GM18870 (cell line): ENCODE measurements around the gene TRIP12.
"Not testable (repeated sequence)": the region's sequence is repeated elsewhere in the genome, so short reads cannot be mapped to it uniquely, and the experiment has no call there.

Experiments
- ATAC-seq: cut with Tn5 transposase; IDR thresholded peaks from one replicate; pipeline ENCODE4 v1.9.1; 2021; ENCODE audit warnings: moderate library complexity; ENCODE audit not compliant: unreplicated experiment

Gene TRIP12

DNA sequence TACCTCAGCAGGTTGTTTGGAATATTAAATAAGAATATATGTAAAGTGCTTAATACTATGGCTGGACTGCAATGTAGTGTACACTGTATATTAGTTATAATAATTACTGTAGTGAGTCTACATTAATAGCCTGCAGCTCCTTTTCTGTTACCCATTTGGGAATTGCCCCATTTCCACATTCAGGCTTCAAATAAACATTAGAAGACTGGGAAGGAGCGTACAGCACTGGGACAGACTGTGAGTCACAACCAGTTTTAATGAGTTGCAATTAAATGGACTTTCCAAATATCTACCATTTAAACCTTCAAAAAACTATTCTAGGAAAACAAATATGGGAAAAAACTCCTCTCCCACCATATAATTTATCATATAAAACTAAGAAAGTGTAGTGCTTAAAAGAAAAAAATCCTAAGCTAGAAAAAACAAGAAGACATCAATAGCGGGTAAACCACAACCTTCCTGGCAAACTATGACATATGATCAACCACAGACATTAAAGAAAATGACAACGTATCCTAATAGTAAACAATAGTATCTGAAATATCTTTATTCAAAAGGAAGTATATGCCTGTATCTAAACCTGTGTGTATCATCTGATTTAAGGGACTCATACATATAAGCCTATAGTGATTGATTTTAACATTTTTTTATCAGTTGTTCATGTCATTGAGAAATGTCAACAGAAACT, 86.1 kb downstream of the TRIP12 start:
- no peak for ATAC-seq

GRCh38 chr2:229834368-229834767, 87.4 kb downstream of the TRIP12 start:
- not testable (repeated sequence) for ATAC-seq

DNA sequence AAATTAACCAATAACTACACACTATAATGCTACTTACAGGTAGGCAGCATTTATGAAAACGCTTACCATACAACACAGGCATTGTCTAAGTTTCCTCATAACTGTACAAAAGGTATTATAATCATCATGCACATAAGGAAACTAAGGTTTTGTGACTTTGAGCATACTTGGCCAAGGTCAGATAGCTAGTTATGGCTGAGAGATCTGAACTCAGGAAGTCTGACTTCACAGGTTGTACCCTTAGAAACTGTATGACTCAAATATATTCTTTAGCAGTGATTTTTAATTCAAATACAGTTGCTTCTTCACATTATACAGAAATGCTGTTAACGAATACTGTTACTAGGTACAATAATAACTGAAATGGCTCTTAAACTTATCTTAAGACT, 89.3 kb downstream of the TRIP12 start:
- ATAC-seq: no peak

DNA sequence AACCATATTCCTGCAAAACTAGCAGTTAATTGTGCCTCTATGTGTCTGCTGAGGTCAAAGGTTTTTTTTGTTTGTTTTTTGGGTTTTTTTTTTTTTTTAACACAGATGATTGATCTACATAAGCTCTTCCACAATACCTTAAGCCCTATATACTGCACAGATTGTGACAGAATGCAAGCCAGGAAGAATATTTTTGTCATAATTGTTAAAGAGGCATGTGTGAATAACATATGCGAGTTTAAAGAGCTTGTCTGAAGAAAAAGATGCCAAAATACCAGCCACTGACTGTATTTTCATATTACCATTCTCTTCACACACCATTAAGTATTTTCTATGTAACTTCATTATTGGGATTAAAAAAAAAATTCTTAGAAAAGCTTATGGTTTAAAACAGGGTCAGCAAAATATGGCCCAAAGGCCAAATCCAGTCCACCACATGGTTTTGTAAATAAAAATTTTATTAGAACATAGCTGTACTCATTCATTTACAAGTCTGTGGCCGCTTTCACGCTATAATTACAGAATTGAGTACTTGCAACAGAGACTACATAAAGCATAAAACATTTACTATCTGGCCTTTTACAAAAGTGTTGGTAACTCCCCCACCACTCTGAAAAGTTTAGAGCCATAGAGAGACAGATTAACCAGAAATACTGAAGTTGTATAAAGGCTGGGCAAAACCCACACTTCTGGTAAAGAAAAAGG, 89.9 kb downstream of the TRIP12 start:
- no peak for ATAC-seq

DNA sequence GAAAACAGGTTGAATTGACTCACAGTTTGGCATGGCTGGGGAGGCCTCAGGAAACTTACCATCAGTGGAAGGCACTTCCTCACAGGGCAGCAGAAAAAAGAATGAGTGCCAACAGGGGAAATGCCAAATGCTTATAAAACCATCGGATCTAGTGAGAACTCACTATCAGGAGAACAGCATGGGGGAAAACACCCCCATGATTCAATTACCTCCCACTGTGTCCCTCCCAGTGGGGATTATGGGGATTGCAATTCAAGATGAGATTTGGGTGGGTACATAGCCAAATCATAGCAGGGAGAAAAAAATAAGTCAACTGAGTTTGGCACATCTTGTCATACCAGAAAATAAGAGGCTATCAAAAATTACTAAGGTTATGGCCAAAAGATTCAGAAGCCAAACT, 96.3 kb downstream of the TRIP12 start:
- no peak for ATAC-seq

GRCh38 chr2:229821316-229821715, 100.5 kb downstream of the TRIP12 start:
- ATAC-seq: no peak

GRCh38 chr2:229818230-229818629, 103.6 kb downstream of the TRIP12 start:
- no peak for ATAC-seq

- ATAC-seq: no peak
Observed at GRCh38 chr2:229815858-229816257, 106.0 kb downstream of the TRIP12 start.

- no peak for ATAC-seq
Observed at GRCh38 chr2:229815342-229815741, 106.5 kb downstream of the TRIP12 start.

DNA sequence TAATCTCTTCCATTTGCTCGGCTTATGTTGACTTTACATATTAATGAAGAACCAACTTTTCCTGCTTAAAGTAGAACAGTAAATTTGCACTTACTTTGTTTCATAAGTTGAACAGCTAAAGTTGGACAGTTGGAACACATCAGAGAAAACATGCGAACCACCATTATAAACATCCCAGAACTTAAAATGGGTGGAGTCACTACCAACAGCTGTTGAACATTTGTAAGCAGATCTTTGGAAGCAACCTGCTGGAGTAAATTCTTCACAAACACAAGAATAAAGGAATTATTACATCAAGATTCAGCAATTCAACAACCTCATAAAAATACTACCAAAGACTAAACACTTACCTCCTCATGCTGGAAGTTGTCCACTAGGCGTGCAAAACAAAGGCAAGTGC, 111.0 kb downstream of the TRIP12 start:
- no peak for ATAC-seq

DNA sequence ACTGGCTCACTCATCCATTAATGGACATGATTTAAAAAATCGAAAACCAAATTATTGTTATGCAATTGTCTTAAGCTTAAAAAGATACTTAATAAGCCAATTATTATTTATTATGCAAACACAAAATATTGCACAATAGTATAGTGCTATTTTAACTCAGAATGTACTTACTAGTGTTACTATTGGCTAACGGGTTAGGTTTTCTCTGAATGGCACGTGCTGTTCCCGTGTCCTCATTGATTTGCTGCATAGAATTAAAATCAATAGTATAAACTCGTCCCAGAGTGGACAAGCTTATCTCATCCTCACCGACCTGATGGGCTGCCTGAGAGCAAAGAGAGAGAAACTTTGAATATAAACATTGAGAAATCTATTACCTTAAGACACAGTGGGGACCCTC, 116.2 kb downstream of the TRIP12 start:
- no peak for ATAC-seq

GRCh38 chr2:229802785-229803184, 119.0 kb downstream of the TRIP12 start:
- no peak for ATAC-seq

GRCh38 chr2:229800997-229801754, 120.6 kb downstream of the TRIP12 start:
- ATAC-seq: peak; percentile 69

- no peak for ATAC-seq
Observed at GRCh38 chr2:229798446-229799155, 123.2 kb downstream of the TRIP12 start.

DNA sequence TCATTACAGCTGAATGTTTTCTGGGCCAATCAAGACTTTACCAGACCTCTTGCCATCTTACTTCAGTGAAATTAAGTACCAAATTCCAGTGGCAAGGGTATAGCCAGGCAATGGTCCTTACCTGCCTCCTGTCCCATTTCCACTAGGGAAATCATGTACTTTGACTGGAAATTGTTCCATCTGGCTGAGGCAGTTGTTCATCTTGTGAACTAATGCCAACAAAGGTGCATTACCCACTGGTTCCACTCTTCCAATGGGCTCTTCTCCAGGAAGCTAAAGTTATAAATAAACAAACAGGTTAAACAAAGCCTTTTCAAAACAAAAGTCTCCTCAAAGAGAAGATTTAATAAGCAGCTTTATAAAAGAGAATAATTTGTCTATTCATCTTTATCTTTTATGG, 126.8 kb downstream of the TRIP12 start:
- ATAC-seq: no peak

DNA sequence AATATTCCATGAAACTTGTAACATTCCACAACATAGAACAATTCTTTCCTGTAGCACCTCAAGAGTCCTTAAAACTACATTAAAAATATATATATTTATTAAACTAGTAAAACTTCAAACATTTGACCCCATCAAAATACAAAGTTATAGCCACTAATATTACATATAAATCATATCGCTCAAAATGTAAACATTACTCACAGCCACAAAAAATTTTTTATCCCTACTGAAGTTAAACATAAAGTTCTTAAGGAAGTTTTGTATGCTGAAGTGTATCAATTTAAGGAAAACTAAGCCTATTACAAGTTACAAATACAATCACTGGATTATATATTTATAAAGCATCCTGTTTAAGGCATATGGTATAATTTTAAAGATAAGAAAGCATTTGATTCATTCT, 127.2 kb downstream of the TRIP12 start:
- no peak for ATAC-seq

DNA sequence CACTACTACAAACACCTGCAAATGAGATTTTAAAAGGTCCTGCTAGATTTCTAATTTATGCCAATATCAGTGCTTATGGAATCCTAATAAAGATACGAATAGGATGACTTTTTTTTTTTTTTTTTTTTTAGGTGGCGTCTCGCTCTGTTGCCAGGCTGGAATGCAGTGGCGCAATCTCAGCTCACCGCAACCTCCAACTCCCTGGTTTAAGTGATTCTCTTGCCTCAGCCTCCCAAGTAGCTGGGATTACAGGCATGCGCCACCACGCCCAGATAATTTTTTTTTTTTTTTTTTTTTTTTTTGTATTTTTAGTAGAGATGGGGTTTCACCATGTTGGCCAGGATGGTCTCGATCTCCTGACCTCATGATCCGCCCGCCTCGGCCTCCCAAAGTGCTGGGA, 135.5 kb downstream of the TRIP12 start:
- ATAC-seq: not testable (repeated sequence)

DNA sequence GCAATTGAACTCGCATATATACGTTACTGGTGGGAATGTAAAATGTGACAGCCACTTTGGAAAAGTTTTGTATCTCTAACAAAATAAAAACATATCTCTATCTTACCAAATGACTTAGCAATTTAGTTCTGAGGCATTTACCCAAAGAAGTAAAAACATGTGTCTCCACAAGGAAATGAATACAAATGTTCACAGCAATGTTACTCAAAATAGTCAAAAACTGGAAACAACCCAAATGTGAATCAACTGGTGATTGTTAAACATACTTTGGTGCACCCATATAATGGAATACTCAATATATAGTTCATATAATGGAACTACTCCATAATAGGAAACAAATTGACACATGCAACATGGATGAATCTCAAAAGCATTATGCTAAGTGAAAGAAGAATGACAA, 137.0 kb downstream of the TRIP12 start:
- no peak for ATAC-seq

DNA sequence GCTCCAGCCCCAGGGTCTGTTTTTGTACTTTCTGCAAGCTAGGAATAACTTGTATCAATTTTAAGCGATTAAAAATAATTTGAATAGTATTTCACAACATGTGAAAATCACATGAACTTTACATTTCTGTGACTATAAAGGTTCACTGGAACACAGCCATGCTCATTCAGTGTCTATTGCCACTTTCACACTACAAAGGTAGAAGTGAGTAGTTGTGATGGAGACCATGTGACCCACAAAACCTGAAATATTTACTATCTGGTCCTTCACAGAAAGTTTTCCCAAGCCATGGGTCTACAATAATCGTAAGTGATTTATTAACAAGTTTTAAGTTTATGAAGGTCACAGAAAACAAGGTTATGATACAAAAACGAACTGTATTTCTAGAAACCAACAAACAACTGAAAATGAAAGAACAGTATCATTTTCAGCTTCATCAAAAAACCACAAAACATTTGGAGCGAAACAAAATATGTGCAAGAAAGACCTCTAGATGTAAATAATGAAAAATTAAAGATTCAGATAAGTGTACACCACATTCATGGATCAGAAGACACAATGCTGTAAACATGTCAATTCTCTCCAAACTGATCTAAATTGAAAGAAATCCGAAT, 138.6 kb downstream of the TRIP12 start:
- peak; percentile 53 for ATAC-seq

- peak; percentile 38 for ATAC-seq
Observed at GRCh38 chr2:229780856-229781773, 140.7 kb downstream of the TRIP12 start.
